Ovary (tissue), 3 donors: ENCODE measurements around the gene ARHGDIA.

Source experiments
- EP300 ChIP-seq: sonication (generic); formaldehyde crosslinking; IDR thresholded peaks from one replicate; pipeline ENCODE4 v1.6.1; 2017; ENCODE audit warnings: antibody characterized with exemption
- TF ChIP-seq, protein P1 (sequence below), 3 donors: fragments of 450-650 bp in 2 of 3; fragments of 200-600 bp in 1 of 3; IDR thresholded peaks; one replicate each; pipeline versions ENCODE4 v1.5.1 to v1.8.0; 2016 to 2022; ENCODE audit warnings: antibody characterized with exemption in 3 of 3, mild to moderate bottlenecking in 1 of 3
- donor health status: DM: no; HTN: no; CAD: no.

DNA sequence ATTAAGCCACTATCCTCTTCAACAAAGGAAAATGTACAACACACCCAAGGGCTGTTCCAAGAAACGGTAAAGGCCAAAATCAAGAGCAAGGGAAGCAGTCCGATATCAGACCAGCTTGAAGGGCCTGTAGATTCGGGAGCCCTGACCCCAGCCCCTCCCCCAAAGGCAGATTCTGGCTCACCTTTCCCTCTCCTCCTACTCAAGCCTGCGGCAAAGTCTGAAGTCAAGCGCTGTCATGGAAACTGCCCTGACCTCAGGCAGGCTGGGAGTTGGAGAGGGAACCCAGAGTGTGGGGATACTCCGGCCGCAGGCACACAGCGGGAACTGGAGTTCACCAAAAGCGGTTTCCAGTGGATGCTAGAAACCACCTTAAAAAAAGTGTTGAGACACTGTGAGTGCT, 18.5 kb upstream of the ARHGDIA start:
- TF ChIP-seq EP300 = no peak
- TF ChIP-seq, protein P1, sequence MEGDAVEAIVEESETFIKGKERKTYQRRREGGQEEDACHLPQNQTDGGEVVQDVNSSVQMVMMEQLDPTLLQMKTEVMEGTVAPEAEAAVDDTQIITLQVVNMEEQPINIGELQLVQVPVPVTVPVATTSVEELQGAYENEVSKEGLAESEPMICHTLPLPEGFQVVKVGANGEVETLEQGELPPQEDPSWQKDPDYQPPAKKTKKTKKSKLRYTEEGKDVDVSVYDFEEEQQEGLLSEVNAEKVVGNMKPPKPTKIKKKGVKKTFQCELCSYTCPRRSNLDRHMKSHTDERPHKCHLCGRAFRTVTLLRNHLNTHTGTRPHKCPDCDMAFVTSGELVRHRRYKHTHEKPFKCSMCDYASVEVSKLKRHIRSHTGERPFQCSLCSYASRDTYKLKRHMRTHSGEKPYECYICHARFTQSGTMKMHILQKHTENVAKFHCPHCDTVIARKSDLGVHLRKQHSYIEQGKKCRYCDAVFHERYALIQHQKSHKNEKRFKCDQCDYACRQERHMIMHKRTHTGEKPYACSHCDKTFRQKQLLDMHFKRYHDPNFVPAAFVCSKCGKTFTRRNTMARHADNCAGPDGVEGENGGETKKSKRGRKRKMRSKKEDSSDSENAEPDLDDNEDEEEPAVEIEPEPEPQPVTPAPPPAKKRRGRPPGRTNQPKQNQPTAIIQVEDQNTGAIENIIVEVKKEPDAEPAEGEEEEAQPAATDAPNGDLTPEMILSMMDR (IDR thresholded peaks at IDR 0.05) = no peak
